T-helper 2 cell treated with Interferon-gamma antibody and Interleukin-4, amounts not matched to agents 5 μg/mL and 100 μg/mL, for 36 hours (primary cell): ENCODE measurements around the gene ALAS1.

Experiments used
- DNase-seq: peaks from one replicate; pipeline ENCODE4 v3.0.0; 2021; ENCODE audit warnings: low spot score
- H3K27ac Mint-ChIP-seq: one replicate; pipeline ENCODE4 v1.8.0; 2021; ENCODE audit warnings: mild to moderate bottlenecking, mixed read lengths
- H3K27me3 Mint-ChIP-seq: one replicate; pipeline ENCODE4 v1.8.0; 2021; ENCODE audit warnings: low read depth, mixed read lengths
- H3K36me3 Mint-ChIP-seq: one replicate; pipeline ENCODE4 v1.8.0; 2021; ENCODE audit warnings: low read depth, mixed read lengths
- H3K4me1 Mint-ChIP-seq: one replicate; pipeline ENCODE4 v1.8.0; 2021; ENCODE audit warnings: low read depth, mixed read lengths
- H3K4me3 Mint-ChIP-seq: one replicate; pipeline ENCODE4 v1.8.0; 2022; ENCODE audit warnings: mild to moderate bottlenecking, moderate library complexity, mixed read lengths
- H3K9me3 Mint-ChIP-seq: one replicate; pipeline ENCODE4 v1.8.0; 2021; ENCODE audit warnings: mixed read lengths

Gene ALAS1

DNA sequence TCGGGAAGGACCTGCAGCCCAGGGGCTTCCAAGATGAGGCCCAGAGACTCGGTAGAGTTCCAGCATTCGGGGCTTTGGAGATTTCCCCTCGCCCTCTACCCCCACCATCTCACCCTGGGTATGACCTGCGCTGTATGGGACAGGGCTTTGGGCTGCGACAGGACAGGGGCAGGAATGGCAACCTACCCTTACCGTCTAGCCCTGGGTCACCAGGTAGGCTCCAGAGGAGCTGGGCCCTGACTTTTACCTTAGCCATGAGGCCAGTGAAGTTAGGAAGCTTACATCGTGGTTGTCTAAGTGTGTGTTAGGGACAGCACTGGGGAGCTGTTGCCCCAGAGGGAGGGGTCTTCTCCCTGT lies 48.3 kb downstream of the ALAS1 start:
- peak overlapping the region; percentile 83 for H3K27ac Mint-ChIP-seq
- H3K4me1 Mint-ChIP-seq = peaks cover 58% of the 10 kb centered on the region
- H3K27me3 Mint-ChIP-seq = no peaks in the 10 kb centered on the region
- no peak for DNase-seq
- peak overlapping the region; percentile 90 for H3K4me3 Mint-ChIP-seq
- H3K9me3 Mint-ChIP-seq = no peaks in the 10 kb centered on the region
- peaks cover 44% of the 10 kb centered on the region for H3K36me3 Mint-ChIP-seq

DNA sequence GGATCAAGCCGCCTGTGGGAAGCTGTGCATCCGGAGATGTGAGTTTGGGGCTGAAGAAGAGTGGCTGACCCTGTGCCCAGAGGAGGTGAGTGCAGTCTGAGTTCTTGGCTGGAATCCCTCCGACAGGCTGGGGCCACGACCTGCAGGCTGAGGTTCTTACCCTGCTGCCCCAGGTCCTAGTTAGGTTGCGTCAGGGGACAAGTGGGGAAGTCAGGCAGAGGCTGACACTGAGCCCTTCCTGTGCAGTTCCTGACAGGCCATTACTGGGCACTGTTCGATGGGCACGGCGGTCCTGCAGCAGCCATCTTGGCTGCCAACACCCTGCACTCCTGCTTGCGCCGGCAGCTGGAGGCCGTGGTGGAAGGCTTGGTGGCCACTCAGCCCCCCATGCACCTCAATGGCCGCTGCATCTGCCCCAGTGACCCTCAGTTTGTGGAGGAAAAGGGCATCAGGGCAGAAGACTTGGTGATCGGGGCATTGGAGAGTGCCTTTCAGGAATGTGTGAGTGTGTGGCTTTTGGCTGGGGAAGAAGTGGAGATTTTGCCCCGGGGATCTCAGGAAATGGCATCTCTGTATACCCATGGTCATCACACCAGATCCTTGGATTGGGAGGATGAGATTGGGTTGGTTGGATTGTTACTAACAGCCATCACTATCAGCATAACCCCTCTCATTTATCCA lies 48.9 kb downstream of the ALAS1 start:
- Mint-ChIP-seq H3K4me3 (peak overlapping the region; percentile 90), H3K4me1 (peaks cover 55% of the 10 kb centered on the region), H3K27ac (peak overlapping the region; percentile 83), H3K9me3 (no peaks in the 10 kb centered on the region), H3K27me3 (no peaks in the 10 kb centered on the region), H3K36me3 (peaks cover 46% of the 10 kb centered on the region)
- no peak for DNase-seq

DNA sequence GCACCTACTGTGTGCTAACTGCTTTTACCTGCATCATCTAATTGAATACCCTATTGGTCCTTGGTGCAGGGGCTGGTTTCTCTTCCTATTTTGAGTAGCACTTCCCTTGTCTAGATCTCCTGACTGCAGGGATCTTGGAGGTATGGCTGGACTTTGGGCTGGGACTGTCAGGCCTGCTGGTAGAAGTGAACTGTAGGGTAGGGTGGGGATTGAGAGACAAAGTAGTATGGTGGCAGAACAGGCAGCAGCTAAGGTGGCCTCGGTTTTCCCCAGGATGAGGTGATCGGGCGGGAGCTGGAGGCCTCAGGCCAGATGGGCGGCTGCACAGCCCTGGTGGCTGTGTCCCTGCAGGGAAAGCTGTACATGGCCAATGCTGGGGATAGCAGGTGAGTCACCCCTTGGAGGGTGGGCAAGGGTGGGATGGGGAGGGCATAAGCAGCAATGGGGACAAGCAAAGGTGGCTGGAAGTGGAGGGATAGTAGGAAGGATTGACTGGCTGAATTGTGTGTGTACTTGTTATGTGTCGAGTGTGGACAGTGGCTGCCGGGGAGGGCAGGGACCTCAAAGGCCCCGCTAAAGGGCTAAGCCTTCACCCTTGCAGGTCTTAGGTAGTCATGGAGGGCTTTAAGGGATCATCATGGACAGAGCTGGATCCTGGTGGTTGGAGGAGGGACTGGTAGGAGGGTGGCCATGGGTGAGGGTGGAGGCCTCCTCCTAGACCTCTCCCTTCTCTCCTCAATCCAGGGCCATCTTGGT lies 49.6 kb downstream of the ALAS1 start:
- Mint-ChIP-seq H3K27ac (peak overlapping the region; percentile 83), H3K4me3 (peak overlapping the region; percentile 90), H3K9me3 (no peaks in the 10 kb centered on the region), H3K27me3 (no peaks in the 10 kb centered on the region), H3K4me1 (peaks cover 55% of the 10 kb centered on the region), H3K36me3 (peaks cover 49% of the 10 kb centered on the region)
- no peak for DNase-seq

DNA sequence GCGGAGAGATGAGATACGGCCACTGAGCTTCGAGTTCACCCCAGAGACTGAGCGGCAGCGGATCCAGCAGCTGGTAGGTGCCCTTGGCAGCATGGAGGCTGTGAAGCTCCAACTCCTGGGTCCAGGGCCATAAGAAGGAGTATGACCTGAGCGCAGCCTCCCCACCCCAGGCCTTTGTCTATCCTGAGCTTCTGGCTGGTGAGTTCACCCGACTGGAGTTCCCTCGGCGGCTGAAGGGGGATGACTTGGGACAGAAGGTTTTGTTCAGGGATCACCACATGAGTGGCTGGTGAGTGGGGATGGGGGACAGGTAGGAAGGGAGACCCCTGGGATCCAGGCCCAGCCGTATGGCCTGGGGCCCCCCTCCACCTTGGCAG lies 50.2 kb downstream of the ALAS1 start:
- Mint-ChIP-seq H3K4me1 (peaks cover 56% of the 10 kb centered on the region), H3K27me3 (no peaks in the 10 kb centered on the region), H3K9me3 (no peaks in the 10 kb centered on the region), H3K27ac (peak overlapping the region; percentile 83), H3K36me3 (peaks cover 54% of the 10 kb centered on the region), H3K4me3 (peak overlapping the region; percentile 51)
- no peak for DNase-seq

DNA sequence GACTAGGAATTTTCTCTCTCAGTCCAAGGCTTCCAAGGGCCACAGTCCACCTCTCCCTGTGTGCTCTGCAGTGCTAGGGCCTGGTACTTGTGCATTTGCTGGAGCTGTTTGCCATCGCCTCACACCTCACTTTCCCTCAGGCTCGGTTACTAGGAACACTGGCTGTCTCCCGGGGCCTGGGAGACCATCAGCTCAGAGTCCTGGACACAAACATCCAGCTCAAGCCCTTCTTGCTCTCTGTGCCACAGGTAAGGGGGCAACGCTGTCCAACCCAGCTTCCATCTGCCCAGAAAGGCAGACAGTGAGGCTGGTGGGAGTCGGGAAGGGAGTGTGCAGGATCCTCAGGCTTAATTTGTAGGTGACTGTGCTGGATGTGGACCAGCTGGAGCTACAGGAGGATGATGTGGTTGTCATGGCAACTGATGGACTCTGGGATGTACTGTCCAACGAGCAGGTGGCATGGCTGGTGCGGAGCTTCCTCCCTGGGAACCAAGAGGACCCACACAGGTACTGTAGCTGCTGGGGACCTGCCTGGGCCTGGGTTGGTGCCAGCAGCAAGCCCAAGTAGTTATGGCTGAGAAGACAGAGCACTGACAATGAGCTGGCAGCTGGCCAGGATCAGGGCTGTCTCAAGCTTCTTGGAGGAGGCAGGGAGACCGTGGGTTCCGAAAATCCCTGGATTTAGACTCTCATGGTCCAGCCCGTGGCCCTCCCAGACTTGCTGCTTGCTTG lies 51.0 kb downstream of the ALAS1 start:
- Mint-ChIP-seq H3K27ac (peak overlapping the region; percentile 83), H3K27me3 (no peaks in the 10 kb centered on the region), H3K36me3 (peaks cover 62% of the 10 kb centered on the region), H3K9me3 (no peaks in the 10 kb centered on the region), H3K4me3 (peak overlapping the region; percentile 29), H3K4me1 (peaks cover 57% of the 10 kb centered on the region)
- no peak for DNase-seq

DNA sequence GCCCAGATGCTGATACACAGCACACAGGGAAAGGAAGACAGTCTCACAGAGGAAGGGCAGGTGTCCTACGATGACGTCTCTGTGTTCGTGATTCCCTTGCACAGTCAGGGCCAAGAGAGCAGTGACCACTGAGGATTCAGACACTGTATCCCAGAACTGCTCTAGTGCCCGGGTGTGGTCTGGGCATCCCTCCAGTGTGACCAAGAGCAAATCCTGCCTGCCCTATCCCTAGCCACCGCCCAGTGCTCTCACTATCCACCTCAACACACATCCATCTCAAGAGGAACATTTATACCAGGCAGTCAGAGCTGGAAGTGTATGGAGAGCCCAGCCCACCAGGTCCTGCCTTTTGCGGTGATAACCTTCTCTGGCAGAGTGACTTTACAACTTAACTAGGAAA lies 51.7 kb downstream of the ALAS1 start:
- H3K27ac Mint-ChIP-seq = peak overlapping the region; percentile 77
- no peak for DNase-seq
- no peaks in the 10 kb centered on the region for H3K27me3 Mint-ChIP-seq
- H3K36me3 Mint-ChIP-seq = peaks cover 67% of the 10 kb centered on the region
- no peak overlapping the region for H3K4me3 Mint-ChIP-seq
- H3K4me1 Mint-ChIP-seq = peaks cover 56% of the 10 kb centered on the region
- H3K9me3 Mint-ChIP-seq = no peaks in the 10 kb centered on the region

DNA sequence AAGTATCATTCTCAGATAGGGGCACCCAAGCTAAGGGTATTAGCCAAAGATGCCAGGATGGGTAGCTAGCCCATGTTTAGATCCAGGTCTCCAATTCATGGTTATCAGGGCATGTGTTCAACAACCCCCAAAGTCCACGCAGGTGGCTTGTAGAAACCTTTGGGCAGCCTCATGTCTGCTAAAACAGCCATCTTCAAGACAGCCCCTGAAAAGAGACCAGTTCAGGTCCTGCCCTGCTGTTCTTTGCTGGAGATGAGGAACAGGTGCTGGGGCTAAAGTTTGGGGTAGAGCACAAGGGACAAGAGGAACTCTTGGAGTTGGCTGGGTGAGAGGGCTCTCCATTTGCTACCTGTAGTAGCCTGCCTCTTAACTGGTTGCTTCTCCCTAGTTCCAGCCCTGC lies 52.2 kb downstream of the ALAS1 start:
- H3K27me3 Mint-ChIP-seq = no peaks in the 10 kb centered on the region
- no peak for DNase-seq
- peaks cover 72% of the 10 kb centered on the region for H3K36me3 Mint-ChIP-seq
- peak overlapping the region; percentile 77 for H3K27ac Mint-ChIP-seq
- no peaks in the 10 kb centered on the region for H3K9me3 Mint-ChIP-seq
- peaks cover 55% of the 10 kb centered on the region for H3K4me1 Mint-ChIP-seq
- H3K4me3 Mint-ChIP-seq = no peak overlapping the region

DNA sequence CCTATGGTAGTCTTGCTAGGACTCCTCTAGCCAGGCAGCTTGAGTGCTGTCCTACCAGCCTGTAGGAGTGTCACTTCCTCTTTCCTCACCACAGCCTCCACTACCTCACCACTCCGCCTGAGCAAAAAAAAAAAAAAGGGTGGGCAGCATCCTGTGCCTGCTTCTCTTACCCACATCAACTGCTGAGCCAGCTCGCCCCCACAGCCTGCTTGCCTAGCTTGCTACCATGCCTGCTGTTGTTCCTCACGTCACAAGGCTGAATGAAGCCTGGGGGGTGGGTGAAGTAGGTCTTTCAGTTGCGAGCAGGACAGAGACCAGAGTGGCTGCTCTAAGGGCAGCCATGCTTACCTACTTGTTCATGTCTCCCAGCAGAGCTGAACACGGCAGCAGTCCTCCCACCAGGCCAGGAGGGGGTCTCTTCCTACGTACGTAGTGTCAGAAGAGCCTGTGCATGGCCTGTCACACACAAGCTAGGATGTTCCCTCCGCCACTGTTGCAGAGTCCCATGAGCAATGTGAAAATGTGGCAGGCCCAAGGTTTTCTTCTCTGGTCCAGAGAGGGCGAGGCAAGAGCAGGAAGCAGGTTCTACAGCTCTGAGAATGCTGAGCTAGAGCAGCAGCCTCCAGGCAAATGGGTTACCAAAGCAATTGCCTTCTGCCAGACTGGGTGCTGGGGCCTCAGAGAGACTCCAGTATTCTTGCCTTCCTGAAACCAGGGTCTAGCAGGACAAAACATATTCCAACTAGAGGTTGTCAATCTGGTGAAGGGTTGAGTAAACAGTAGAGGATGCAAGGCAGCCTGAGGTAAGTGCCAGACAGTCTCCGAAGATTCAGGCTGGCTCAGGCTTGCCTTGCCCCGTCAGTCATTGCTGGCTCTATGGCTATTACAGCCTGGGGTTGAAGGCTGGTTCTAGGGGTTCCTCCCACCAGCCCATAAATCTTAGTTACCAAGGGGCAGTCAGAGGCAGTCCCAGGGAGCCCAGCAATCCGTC lies 55.6 kb downstream of the ALAS1 start:
- H3K4me1 Mint-ChIP-seq = peaks cover 54% of the 10 kb centered on the region
- no peaks in the 10 kb centered on the region for H3K9me3 Mint-ChIP-seq

DNA sequence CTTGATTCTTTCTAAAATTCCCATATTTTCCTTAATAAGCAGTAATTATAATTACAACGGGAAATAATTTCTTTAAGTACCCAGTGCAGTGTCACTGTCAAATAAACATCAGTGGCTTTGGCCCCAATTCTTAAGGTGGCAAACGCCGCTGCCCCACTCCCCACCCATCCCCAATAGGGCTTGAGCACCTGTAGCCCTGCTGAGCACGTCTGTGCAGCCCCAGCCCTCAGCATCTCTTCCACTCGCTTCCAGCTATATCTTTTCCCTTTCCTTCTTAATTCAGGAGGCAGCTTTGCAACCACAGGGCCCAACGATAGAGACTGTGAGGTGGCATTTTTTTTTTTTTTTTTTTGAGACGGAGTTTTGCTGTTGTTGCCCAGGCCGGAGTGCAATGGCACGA lies 56.6 kb downstream of the ALAS1 start:
- no peaks in the 10 kb centered on the region for H3K27me3 Mint-ChIP-seq
- H3K36me3 Mint-ChIP-seq = peaks cover 87% of the 10 kb centered on the region
- DNase-seq = no peak
- no peaks in the 10 kb centered on the region for H3K9me3 Mint-ChIP-seq
- H3K27ac Mint-ChIP-seq = peak overlapping the region; percentile 97
- peak overlapping the region; percentile 88 for H3K4me3 Mint-ChIP-seq
- H3K4me1 Mint-ChIP-seq = peaks cover 55% of the 10 kb centered on the region

More for the DNA sequence above, 55.6 kb downstream of the ALAS1 start:
- peak; percentile 90 for DNase-seq
- peaks cover 84% of the 10 kb centered on the region for H3K36me3 Mint-ChIP-seq
- H3K27ac Mint-ChIP-seq = peak overlapping the region; percentile 97
- no peaks in the 10 kb centered on the region for H3K27me3 Mint-ChIP-seq
- peak overlapping the region; percentile 88 for H3K4me3 Mint-ChIP-seq

DNA sequence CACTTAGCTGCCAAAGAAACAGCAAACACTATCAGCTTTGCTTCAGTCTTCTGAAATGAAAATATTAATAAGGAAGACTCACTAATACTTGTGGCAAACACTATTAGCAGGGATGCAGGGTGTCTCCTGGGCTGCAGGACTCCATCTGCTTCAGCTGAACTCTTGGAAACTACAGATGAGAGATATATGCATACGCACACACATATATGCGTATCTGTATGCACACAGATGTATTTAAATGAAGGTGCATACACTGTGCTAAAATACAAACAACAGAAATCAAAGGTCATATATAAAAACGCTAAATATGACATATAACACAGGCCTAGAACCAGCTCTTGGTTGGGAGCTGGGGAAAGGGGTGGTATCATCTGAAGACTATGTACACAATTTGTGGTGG lies 58.2 kb downstream of the ALAS1 start:
- Mint-ChIP-seq H3K36me3 (peaks cover 89% of the 10 kb centered on the region), H3K9me3 (no peaks in the 10 kb centered on the region), H3K27me3 (no peaks in the 10 kb centered on the region), H3K27ac (peak overlapping the region; percentile 60), H3K4me3 (no peak overlapping the region), H3K4me1 (peaks cover 53% of the 10 kb centered on the region)
- no peak for DNase-seq

DNA sequence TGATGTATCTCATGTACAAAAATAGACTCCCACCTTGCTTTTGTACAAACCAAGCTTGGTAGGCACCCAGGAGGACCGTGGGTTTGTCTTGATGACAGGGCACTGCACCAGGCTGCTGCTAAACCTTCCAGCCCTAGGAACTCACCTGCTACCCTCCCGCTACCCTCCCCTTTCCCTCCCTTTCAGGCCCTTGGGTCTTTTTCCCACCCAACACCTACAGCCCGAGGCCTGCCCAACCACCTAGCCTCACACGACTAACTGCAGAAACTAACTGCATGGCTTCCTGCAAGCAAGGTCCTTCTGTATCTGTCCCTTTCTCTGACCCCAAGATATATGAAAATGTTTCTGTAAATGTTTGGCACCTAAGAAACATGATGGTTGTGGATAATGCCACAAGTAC lies 58.7 kb downstream of the ALAS1 start:
- peaks cover 93% of the 10 kb centered on the region for H3K36me3 Mint-ChIP-seq
- DNase-seq = no peak
- no peaks in the 10 kb centered on the region for H3K27me3 Mint-ChIP-seq
- peak overlapping the region; percentile 60 for H3K27ac Mint-ChIP-seq
- H3K4me1 Mint-ChIP-seq = peaks cover 56% of the 10 kb centered on the region
- H3K4me3 Mint-ChIP-seq = no peak overlapping the region
- H3K9me3 Mint-ChIP-seq = no peaks in the 10 kb centered on the region

DNA sequence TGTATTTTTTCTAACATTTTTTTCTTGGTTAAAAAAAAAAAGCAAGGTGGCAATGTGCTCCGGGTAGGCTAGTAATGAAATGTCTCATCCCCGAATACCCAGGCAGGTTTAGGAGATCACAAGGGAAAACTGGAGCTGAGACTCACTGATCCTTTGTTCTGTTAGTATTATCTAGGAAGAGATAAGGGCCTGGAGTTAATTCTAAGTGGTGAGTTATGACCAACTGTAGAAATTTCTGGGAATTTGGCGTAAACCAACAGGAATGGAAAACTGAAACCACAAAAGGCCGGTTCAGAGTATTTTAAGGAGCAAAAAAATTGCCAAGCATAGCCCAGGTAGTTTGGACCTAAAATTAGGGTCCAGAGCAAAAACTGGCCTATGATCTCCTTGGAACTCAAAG lies 60.0 kb downstream of the ALAS1 start:
- Mint-ChIP-seq H3K36me3 (peaks cover 94% of the 10 kb centered on the region), H3K9me3 (no peaks in the 10 kb centered on the region), H3K4me3 (no peak overlapping the region), H3K27ac (no peak overlapping the region), H3K27me3 (no peaks in the 10 kb centered on the region), H3K4me1 (peaks cover 59% of the 10 kb centered on the region)
- DNase-seq = no peak

DNA sequence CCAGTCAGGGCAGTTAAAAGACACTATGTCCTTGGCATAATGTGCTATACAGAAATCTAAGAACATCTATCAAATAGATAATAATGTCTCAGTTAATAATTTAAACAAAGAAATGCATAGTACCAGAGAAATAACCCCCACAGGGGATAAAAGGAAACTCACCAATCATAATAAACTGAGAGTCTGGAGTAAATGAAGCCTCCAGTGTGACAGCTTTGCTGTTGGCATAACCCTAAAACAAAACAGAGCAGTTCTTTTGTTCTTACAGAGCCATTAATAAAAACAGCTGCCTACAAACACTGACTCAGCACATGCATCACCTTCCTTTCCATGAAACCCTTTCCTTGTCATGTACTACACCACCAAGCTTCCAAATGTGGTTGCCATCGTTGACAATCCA lies 61.1 kb downstream of the ALAS1 start:
- no peak overlapping the region for H3K27ac Mint-ChIP-seq
- H3K36me3 Mint-ChIP-seq = peaks cover 93% of the 10 kb centered on the region
- H3K4me3 Mint-ChIP-seq = no peak overlapping the region
- H3K9me3 Mint-ChIP-seq = no peaks in the 10 kb centered on the region
- peaks cover 57% of the 10 kb centered on the region for H3K4me1 Mint-ChIP-seq
- DNase-seq = no peak
- no peaks in the 10 kb centered on the region for H3K27me3 Mint-ChIP-seq
